Measurements from ENCODE around the gene GDI1.
"Not testable (repeated sequence)": the region's sequence is repeated elsewhere in the genome, so short reads cannot be mapped to it uniquely, and the experiment has no call there.

The GDI1 gene

GRCh38 chrX:154436983-154437752, at the start of gene GDI1:
Gene GDI1, plus strand, starts transcription at chrX:154437154. Its CDS starts 101 bp downstream, at chrX:154437255.
- DNase-seq (ENCODE audit: low spot score) = peak; percentile 32

GRCh38 chrX:154388094-154388493, 48.9 kb upstream of the GDI1 start:
- not testable (repeated sequence) for DNase-seq (ENCODE audit: low spot score)

GRCh38 chrX:154388649-154389048, 48.3 kb upstream of the GDI1 start:
- DNase-seq (ENCODE audit: low spot score) = not testable (repeated sequence)

GRCh38 chrX:154389812-154390747, 46.9 kb upstream of the GDI1 start:
- not testable (repeated sequence) for DNase-seq (ENCODE audit: low spot score)

GRCh38 chrX:154396363-154396762, 40.6 kb upstream of the GDI1 start:
- not testable (repeated sequence) for DNase-seq (ENCODE audit: low spot score)

- DNase-seq (ENCODE audit: low spot score) = peak; percentile 78
Observed at GRCh38 chrX:154396973-154397887, 39.7 kb upstream of the GDI1 start.

- DNase-seq (ENCODE audit: low spot score) = peak; percentile 96
Observed at GRCh38 chrX:154397888-154398667, 38.9 kb upstream of the GDI1 start, which contains the start of gene RPL10. Gene RPL10, plus strand, starts transcription at chrX:154398377. Its CDS starts 143 bp downstream, at chrX:154398520.

- peak; percentile 79 for DNase-seq (ENCODE audit: low spot score)
Observed at GRCh38 chrX:154398668-154399526, 38.1 kb upstream of the GDI1 start.

- no peak for DNase-seq (ENCODE audit: low spot score)
Observed at GRCh38 chrX:154399527-154400368, 37.2 kb upstream of the GDI1 start.

- not testable (repeated sequence) for DNase-seq (ENCODE audit: low spot score)
Observed at GRCh38 chrX:154400369-154400817, 36.6 kb upstream of the GDI1 start.

GRCh38 chrX:154401045-154401799, 35.7 kb upstream of the GDI1 start:
- DNase-seq (ENCODE audit: low spot score) = no peak

GRCh38 chrX:154401918-154402621, 34.9 kb upstream of the GDI1 start:
- no peak for DNase-seq (ENCODE audit: low spot score)

GRCh38 chrX:154402622-154403127, 34.3 kb upstream of the GDI1 start:
- DNase-seq (ENCODE audit: low spot score) = no peak

GRCh38 chrX:154403192-154403591, 33.8 kb upstream of the GDI1 start:
- no peak for DNase-seq (ENCODE audit: low spot score)

- no peak for DNase-seq (ENCODE audit: low spot score)
Observed at GRCh38 chrX:154403858-154404257, 33.1 kb upstream of the GDI1 start.

- DNase-seq (ENCODE audit: low spot score) = no peak
Observed at GRCh38 chrX:154404625-154405192, 32.2 kb upstream of the GDI1 start.
